ENCODE measurements around the gene ZNF358. TPM values are rescaled to one million over a fixed set of nuclear protein-coding genes. Genes with fewer than 3 reads are reported as not detected.

Gene ZNF358
- total and polyA plus RNA-seq, 2 of the 13 experiments (the other 11 are each of a cell fraction or from before 2014, with no cell fraction given): 9.1 to 37.0 TPM

DNA sequence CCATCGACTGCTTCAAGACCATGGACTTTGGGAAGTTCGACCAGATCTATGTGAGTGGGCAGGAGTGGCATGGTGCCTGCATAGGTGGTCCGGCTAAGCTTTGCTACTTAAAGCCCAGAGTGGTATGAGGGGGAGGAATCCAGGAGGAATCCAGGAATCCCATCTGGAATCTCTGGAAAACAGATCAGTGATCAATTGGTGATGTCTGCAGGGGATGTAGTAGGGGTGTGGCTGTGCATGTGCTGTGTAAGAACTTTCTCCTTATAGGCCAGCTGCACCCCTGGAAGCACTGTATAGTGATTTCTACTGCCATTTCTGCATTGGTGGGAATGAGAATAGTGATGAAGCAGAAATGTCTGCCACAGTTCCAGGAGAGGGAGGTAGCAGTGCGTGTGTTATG, 43.2 kb downstream of the ZNF358 start:
- no peaks in the 10 kb centered on the region for H3K4me1 ChIP-seq (ENCODE audit: insufficient read depth, low read length)
- no peaks in the 10 kb centered on the region for H4K20me1 ChIP-seq (ENCODE audit: insufficient read depth, low read length)
- TF ChIP-seq KLF6 (CRISPR knock-in tag; IDR thresholded peaks at IDR 0.05) (no peak), ZSCAN22 (CRISPR knock-in tag; IDR thresholded peaks at IDR 0.05) (no peak), ZNF713 (CRISPR knock-in tag; IDR thresholded peaks at IDR 0.05) (no peak), ZNF441 (CRISPR knock-in tag; IDR thresholded peaks at IDR 0.05; ENCODE audit: borderline replicate concordance) (no peak), ZBTB10 (CRISPR knock-in tag; IDR thresholded peaks at IDR 0.05; ENCODE audit: borderline replicate concordance) (no peak), SOX13 (IDR thresholded peaks at IDR 0.05) (no peak), SOX13 (CRISPR knock-in tag; conservative IDR thresholded peaks at IDR 0.05 in 1 of 2, IDR thresholded peaks at IDR 0.05 in 1 of 2) (no peak), KDM6A (CRISPR knock-in tag; IDR thresholded peaks at IDR 0.05; ENCODE audit: low read depth) (no peak), TCF12 (IDR thresholded peaks at IDR 0.05) (no peak), TCF12 (CRISPR knock-in tag; IDR thresholded peaks at IDR 0.05) (no peak), ZNF790 (CRISPR knock-in tag; IDR thresholded peaks at IDR 0.05; ENCODE audit: borderline replicate concordance) (no peak), XBP1 (CRISPR knock-in tag; IDR thresholded peaks at IDR 0.05) (no peak)
- DNase-seq (ENCODE audit: low spot score) (no peak), ATAC-seq (no peak), FAIRE-seq (no peak)
- no peak overlapping the region for H3K9ac ChIP-seq (ENCODE audit: insufficient read depth, low read depth, low read length)
- H3K27me3 ChIP-seq (ENCODE audit: control insufficient read depth in 1 of 2, insufficient read depth in 2 of 2, low read length in 2 of 2): no peaks in the 10 kb centered on the region
- H3K4me2 ChIP-seq (ENCODE audit: low read depth, low read length): no peak overlapping the region
- in situ Hi-C loops (cut with HindIII; ENCODE audit: extremely low pct_ligation_motif_present, low pct_unique_long_range_greater_than_20kb): no loop called here
- no peaks in the 10 kb centered on the region for H3K79me2 ChIP-seq (ENCODE audit: insufficient read depth, low read length)
- H3K27ac ChIP-seq (ENCODE audit: extremely low read length, insufficient read depth, low read length): no peak overlapping the region
- POLR2A ChIA-PET: no interaction called here
- intact Hi-C loops (cut with micrococcal nuclease; ENCODE audit: unreplicated experiment): no loop called here
- no peak overlapping the region for H2AFZ ChIP-seq (ENCODE audit: low read length)
- CTCF ChIA-PET (ENCODE audit: low intra/inter-chr PET ratio, low total read pairs): no interaction called here
- no TSS peak for BruUV-seq (replicated peaks)
- no peak overlapping the region for H3K4me3 ChIP-seq (replicated peaks in 1 of 3; ENCODE audit: insufficient read depth in 1 of 3, low read depth in 2 of 3, low read length in 3 of 3)
- no peaks in the 10 kb centered on the region for H3K9me3 ChIP-seq (ENCODE audit: low read length)
- WGBS (ENCODE audit: low lambda C conversion rate): 61% methylated on average over 3 of the region's 4 CpGs
- peaks cover 1 to 4% of the 10 kb centered on the region in 2 experiments; a peak in 3 of 5 replicates for H3K36me3 ChIP-seq (replicated peaks in 1 of 2; ENCODE audit: control insufficient read depth in 1 of 2, insufficient read depth in 2 of 2, low read length in 2 of 2)

Data from HepG2 (cell line).